Activated CD4-positive, alpha-beta T cell treated with anti-CD3 and anti-CD28 coated beads for 24 hours (primary cell): Measurements from ENCODE around the gene DOCK10.

Experiments
- DNase-seq, 2 donors: peaks; one replicate each; pipeline ENCODE4 v3.0.0-alpha.2; 2020; ENCODE audit warnings: low read depth in 2 of 2

The DOCK10 gene

DNA sequence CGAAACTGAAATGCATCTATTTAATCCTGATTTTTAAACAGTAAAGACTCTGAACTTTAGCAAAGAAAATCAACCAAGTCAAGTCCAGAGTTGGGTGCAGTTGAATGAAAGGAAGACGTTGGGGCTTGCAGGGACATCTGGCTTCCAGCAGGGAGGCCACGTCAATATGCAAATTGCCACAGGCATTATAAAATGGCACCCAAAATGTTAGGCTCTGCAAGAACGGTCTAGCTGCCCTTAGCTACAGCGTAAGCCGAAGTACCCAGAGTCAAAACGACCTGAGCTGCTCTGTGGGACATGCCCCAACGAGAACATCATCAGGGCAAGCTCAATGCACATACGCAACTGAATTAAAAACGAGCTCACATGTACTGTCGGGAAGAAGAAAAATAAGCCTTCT is 30.7 kb downstream of the DOCK10 start:
- DNase-seq: no peak

DNA sequence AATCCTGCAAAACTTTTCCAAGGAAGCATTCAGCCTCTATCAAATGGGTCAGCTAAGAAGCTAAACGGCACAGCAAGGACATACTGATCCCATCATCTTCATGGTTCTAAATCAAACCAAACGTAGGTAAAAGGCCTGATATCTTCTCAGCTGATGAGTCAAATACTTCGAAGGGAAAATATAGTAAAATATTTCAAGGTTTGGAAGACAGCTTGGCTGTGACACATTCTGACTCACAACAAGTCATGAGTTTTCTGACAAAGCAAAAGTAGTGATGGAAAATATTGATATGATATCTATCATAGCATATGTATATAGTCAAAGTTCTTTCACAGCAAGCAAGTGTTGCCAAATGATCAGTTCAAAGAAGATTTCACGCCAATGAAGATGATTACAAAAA is 31.5 kb downstream of the DOCK10 start:
- no peak for DNase-seq

DNA sequence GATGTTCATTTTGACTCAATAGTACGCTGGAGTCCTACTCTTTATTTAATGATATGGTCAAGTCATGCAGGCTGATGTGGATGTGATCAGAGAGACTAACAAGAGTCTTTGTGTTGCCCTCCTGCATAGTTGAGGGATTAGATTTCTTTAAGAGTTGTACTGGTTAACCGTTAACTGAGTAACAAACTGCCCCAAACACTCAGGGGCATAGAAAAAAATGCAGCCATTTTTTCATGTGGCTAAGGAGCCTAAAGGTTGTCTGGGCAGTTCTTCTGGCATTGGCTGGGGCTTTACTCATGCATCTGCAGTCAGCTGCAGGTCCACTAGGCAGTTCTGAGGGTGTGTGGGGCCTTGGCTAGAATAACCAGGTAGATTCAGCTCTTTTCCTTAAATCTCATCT is 32.5 kb downstream of the DOCK10 start:
- no peak for DNase-seq

DNA sequence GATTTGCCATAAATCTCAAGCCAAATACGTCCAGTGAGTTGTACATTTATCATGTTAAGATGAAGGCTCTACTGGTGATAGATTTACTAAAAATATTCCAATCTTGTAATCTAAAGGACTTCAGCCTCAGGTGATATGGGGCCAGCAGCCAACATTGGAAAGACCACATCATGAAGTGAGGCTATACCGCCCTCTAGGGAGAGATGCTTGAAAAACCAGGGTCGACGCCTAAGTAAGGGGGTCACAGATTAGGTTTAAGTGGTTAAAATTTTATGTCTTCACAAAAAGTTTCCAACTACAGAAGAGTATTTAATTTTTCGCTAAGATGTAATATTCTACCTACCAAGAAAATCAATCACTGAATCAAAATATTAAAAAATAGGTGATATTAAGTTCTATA is 33.3 kb downstream of the DOCK10 start:
- no peak for DNase-seq

DNA sequence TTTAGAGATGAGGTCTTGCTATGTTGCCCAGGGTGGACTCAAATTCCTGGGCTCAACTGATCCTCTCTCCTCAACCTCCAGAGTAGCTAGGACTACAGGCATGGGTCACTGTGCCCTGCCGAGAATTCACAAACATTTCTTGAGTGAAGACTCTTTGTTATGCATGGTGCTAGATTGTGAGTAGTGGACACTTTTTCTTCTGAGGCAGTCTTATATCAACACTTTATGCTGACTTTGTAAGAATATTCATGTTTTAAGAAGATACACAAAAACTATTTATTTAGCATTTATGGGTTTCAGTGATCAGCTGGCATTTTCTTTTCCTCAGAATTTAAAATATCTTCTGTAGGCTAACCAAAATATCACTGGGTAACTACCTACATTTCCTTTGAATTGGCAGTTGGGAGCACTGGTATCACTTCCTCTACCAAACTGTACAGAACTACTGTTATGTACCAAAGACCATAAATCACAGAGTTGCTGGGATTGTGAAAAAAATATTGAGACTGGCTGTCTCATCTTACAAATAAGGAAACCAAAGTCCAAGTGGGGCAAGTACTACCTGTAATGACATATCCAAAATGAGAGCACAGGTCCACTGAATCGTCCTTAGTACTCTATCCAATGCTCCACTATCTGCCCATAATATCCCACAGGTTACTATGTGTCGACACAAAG is 34.0 kb downstream of the DOCK10 start:
- no peak for DNase-seq

DNA sequence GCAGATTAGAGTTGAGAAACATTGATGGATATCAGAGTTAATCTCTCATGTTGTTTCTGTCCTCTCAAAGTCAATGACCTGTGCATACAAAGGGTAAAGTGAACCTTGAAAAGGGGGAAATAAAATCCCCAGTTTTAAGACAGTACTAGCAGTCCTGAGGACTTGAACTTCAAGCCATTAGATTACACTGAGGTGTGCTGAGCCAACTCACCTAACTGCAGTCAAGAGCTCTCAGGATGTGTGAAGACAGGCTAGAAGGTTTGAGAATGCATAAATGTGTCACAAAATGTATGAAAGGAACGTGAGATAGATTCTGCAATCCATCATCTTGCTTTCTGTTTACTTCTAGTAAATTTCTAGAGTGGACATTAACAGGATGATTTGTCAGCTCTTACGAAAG is 35.5 kb downstream of the DOCK10 start:
- DNase-seq: no peak

DNA sequence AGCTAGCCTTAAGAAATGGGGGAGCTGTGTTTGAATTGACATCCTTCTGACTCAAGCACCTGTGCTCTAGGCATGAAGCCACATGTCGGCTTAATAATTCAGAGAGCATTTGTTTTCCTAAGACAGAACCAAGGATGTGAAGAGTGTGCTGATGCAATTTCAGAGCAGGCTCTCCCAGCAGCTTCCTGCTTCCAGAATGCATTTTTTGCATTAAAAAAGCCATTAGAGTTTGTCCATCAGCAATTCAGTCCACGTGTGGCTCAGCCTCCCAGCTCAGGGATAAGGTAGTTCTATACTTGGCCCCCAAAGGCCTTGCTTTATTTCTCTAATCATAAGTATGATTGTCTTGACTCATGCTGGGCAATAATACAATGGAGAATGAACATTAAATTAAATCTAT is 37.7 kb downstream of the DOCK10 start:
- DNase-seq: no peak

DNA sequence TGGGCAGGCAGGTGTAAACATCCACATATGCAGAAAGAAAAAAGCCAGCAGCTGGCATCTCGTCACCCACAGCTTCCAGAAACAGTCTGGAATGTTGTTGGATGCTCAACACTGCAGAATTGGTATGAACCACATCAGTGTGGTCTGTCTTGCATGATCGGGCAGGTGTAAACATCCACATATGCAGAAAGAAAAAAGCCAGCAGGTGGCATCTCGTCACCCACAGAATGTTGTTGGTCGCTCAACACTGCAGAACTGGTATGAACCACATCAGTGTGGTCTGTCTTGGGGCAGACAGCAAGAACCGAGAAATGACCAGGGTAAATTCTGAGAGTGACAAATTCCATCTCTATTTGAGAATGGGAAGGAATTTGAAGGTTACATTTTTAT is 39.6 kb downstream of the DOCK10 start:
- DNase-seq: no peak

DNA sequence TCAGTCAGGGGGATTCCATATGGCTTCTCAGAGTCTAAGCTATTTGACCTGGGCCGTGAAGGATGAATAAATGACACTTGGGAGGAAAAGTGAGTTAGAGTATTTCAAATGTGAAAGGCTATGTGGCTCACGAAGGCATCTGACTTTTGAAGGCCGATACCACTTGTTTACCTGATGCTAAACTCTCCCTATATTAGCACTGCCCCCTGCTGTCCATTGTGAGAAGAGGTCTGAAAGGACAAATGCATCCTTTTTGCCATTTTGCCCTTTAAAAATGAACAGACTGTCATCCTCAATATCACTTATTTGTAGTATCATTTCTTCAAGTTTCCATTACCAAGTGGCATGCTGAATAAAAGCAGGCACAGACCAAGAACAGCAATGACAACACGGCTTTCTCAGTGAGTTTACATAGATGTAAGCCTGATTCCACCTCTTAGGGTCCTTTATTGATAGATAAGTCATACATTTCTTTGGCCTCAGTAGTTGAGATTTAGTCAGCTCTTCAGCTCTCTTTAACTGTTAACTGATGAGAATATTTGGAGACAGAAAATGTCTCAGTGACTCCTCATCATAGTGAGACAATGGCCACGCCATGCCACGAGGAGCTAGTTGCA is 40.1 kb downstream of the DOCK10 start:
- DNase-seq: peak; percentile 24 to 69

DNA sequence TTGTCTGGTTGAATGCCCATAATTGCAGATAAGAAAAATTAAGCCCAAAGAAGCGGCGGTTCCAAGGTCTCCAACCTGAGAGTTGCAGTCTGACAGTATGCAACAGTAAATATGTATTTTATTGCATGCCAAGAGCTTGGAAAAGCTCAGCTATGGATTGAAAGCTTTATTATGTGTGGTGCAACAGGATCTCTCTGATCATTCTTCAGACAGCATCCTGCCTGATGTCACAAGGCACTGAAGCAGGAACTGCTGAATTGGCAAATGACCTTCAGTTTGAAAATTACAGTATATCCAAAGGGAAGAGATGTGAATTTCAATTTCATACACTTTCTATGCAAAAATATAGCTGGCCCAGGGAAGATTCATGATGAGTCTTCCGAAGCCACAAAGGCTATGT is 42.5 kb downstream of the DOCK10 start:
- no peak for DNase-seq

DNA sequence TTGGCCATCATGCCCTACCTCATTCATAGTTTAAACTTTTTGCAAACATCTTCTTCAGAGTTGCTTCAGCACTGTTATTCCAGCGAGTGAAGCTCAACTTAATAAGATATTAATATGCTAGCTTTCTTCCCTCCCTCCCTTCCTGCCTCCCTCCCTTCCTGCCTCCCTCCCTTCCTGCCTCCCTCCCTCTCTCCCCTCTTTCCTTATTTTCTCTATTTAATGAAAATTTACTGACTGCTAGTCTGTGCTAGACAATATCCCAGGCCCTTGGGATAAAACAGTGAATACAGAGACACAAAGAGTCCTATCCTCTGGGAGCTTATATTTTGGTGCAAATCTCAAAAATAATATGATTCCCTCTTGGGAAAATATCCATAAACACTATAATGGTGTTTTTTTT is 42.9 kb downstream of the DOCK10 start:
- DNase-seq: no peak

DNA sequence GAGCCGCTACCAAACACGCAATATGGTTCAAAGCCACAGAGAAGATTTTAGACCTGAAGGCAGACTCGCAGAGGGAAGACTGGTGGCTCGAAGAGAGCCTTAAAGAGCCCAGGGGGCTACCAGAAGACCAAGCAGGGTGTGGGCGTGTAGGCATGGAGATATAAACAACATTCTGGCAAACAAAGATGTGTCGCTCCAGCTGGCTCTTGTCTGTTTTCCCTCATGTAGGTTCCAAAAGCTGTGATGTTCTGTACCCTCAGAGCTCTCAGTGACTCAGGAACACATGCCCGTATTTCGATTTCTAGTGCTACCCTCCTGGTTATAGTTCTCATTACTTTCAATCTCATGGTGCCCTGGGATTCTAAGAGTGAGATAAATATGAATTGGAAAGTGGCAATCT is 44.5 kb downstream of the DOCK10 start:
- no peak for DNase-seq

DNA sequence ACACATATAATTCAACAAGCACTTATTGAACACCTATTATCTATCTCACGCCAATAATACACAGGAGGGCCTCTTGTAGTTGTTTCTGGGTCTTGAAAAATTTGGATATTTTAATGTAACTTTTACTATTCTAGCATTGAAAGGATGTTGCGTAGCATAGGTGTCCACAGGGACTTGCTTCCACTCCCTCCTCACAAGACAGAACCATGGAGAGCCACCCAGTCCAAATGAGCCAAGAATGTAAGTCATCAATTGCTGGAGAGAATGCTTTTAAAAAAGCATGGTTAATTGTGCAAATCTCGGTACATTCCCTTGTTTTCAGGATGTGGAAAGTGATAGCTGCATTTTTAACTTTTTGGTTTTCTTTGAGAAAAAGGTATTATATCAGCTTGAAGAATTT is 46.8 kb downstream of the DOCK10 start:
- no peak for DNase-seq

DNA sequence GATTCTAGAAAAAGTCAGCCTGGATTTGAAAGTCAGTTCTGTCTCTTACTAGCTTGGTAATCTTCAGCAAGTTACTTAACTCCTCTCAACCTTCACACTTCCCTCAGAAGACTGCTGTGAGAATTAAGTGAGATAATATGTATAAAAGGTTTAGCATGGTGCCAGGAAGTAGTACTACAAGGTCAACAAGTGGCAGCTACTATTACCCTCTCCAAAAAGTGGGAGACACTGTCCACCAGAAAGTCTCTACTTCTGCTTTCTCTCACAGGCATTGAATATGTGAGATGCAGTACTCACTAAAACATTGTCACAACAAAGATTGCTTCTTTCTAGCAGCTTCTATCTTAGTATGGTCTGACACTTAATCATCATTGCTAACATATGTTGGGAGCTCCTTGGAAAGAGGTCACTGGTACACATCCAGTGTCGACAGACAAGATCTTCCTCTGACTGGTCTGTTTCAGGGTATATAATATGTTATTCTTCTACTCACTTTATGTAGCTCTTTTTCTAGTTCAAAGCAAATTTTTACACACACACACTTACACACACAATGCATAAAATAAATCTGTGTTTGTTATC is 47.9 kb downstream of the DOCK10 start:
- DNase-seq: no peak

DNA sequence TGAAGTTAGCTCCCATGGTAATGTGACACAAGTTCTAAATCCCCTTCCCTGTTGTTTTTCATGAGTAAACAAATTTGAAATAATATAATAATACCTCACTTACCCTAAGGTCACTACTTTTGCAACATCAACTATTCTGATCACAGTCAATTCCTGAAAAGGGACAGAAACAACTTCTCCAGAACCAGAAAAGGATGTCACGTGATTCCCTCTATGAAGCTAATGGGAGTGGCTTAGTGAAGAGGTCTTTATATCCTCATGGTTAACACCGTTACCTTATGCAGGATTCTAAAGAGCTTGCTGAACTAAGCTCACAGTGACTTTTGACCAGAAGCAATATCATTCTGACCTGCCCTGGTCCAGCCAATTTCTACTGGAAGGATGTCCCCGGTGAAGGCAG is 51.6 kb downstream of the DOCK10 start:
- no peak for DNase-seq

DNA sequence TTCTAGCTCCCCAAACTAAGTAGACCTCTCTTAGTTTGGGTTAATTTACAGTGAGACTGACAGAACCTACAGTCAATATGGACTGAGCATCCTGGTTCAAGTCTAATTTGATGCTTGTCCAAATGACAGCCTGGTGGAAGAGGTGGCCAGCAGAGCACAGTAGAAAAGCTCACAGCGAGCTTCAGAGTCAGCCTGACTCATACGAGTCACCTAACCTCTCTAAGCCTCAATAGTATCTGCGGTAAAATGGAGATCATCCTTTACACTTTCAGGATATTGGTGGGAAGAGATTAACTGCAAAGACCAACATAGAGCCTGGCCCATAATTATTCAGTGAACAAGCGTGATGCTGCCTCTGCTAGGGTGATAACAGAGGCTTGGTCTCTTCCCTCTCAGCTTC is 54.5 kb downstream of the DOCK10 start:
- no peak for DNase-seq

DNA sequence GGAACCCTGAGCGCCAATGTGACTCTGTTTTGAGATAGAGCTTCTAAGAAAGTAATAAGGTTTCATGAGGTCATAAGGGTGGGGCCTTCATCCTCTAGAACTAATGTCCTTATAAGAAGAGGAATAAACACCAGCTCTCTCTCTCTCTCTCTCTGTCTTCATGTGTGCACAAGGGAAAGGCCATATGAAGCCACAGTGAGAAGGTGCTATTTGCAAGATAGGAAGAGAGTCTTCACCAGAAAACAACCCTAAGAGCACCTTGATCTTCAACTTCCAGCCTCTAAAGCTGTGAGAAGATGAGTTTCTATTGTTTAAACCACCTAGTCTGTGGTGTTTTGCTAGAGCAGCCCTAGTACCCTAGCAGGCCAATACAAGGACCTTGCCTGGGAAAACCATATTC is 55.8 kb downstream of the DOCK10 start:
- DNase-seq: no peak

DNA sequence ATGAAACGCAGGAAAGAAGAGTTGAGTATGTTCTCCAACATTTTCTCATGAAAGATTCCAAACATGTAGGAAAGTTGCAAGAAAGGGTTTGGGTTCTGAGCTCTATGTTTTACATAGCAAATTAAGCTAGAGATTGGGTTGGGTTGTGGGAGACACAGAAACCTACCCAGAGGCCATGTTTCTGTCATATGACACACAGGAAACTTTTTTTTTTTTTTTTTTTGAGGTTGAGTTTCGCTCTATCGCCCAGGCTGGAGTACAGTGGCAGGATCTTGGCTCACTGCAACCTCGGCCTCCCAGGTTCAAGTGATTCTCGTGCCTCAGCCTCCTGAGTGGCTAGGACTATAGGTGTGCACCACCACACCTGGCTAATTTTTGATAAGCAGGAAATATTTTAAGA is 57.6 kb downstream of the DOCK10 start:
- DNase-seq: no peak

DNA sequence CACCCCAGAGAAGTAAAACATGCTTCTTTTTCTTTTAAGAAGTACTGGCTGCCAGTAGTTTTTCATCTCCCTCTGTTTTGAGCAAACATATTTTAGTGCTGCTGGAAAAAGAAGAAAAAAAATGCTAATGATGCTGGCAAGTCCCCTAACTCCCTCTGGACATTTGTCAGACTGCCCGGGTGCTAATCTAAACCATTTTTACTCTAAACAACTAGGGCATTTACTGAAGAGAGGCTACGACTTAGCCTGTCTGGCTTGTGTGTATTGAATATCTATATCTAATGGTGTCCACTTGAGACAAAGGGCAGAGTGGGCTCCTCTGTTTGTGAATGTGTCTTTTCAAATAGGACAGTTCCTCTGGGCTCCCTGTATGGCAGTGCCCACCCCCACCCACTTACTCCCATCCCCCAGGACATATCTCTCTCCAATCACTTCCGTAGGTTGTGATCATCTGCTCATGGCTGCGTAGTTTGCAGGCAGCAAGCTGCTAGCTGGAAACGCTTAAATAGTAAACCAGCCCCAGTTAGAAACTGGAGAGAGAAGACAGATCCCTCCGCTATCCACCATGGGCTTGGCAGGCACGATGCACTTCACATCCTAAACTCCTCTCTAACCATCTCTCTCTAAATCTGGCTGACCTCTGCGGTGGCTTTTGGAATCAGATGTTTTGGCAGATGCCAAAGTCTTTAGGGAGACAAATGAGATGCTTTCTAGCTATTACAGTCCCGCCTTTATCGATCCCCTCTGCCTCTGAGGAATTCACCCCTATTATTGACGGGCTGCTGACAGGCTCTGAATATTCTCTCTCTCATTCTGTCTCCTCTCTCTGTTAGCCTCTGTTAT is 58.3 kb downstream of the DOCK10 start:
- no peak for DNase-seq

DNA sequence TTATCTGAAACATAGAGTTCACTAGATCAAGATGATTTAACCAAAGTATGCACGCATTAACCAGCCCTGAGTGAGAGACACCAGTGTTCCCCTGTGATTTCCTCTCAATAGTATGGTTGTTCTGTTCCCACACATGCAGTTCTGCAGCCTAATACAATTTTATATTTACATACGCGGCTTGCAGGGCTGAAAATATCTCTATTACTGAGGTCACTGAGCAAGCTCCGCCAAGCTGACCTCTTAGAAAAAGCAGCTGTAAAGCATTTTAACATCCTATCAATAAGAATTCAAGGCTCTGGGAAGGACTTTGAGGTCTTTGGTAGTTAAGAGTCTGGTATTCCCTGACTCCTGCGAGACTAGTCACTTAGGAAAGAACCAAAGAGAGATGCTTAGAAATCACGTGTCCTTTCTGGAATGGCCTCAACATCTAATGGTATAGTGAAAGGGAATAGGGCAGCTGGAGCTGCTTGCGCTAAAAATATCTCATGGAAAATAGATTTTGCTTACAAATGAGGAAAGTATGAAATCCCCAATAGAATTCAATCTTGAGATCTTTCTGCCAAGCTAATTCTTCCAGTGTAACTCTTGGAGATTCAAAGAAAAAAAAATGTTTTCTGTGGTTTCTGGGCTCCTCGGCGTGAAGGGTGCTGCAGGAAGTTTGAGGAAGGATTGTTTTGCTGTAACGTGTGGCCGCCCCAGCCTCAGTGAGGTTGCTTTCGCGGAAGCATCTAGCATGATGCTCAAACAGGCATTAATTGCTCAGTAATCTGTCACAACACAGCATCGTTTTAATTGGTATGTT is 59.2 kb downstream of the DOCK10 start:
- no peak for DNase-seq

DNA sequence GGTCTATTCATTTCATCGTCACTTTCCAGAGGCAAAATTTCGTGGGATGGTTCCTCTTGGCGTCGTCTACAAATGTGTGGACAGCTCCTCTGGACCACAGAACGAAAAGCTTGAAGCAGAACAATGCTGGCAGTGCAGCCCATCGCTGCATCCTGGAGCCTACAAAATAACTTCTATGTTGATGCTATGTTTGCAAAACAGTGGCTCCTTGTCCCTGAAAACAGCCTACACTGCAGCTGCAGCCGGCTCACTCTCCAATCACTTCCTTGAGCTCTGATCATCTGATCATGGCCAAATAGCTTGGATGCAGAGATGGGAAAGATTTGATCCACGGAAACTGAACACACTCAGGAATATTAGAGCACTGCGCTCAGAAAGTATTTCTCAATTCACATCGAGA is 60.0 kb downstream of the DOCK10 start:
- no peak for DNase-seq
